Measurements from ENCODE around the gene RSRC1.

Gene RSRC1

DNA sequence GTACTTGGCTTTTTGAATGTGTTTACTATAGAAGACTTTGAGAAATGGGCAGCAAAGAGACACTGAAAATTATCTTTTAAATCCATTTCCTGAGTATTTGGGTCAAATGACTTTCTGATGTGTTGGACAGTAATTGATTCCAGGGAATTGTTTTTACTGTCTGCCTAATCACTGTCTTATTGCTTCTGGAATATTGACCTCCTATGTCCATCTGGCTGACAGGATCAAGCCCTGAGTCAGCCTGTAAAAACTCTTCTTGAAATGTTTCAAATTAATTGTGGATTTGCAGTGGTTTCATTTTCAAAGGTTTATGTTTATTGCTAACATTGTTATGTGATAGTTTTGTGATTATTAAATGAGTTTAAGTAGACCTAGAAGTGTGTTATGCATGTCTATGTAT is 410.5 kb downstream of the RSRC1 start:
- H3K36me3 ChIP-seq (ENCODE audit: control insufficient read depth, low read length): no peaks in the 10 kb centered on the region
- H3K9me2 ChIP-seq (replicated peaks; ENCODE audit: control insufficient read depth, low read length): no peaks in the 10 kb centered on the region
- H4K20me1 ChIP-seq (ENCODE audit: control insufficient read depth, insufficient read depth, low read depth, low read length): no peaks in the 10 kb centered on the region
- no peaks in the 10 kb centered on the region for H3K4me1 ChIP-seq (ENCODE audit: control insufficient read depth, low read length)
- no peaks in the 10 kb centered on the region for H3K27me3 ChIP-seq (ENCODE audit: control insufficient read depth, low read length)
- H3K4me3 ChIP-seq (ENCODE audit: low read length): no peak overlapping the region
- H3K9me3 ChIP-seq (ENCODE audit: control insufficient read depth, insufficient read depth, low read length): no peaks in the 10 kb centered on the region
- H3K27ac ChIP-seq (ENCODE audit: low read depth, low read length): no peak overlapping the region
- H3K4me2 ChIP-seq (ENCODE audit: low read length): no peak overlapping the region
- TF ChIP-seq, protein P1, sequence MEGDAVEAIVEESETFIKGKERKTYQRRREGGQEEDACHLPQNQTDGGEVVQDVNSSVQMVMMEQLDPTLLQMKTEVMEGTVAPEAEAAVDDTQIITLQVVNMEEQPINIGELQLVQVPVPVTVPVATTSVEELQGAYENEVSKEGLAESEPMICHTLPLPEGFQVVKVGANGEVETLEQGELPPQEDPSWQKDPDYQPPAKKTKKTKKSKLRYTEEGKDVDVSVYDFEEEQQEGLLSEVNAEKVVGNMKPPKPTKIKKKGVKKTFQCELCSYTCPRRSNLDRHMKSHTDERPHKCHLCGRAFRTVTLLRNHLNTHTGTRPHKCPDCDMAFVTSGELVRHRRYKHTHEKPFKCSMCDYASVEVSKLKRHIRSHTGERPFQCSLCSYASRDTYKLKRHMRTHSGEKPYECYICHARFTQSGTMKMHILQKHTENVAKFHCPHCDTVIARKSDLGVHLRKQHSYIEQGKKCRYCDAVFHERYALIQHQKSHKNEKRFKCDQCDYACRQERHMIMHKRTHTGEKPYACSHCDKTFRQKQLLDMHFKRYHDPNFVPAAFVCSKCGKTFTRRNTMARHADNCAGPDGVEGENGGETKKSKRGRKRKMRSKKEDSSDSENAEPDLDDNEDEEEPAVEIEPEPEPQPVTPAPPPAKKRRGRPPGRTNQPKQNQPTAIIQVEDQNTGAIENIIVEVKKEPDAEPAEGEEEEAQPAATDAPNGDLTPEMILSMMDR (IDR thresholded peaks at IDR 0.05; ENCODE audit: low read depth, low read length, poor library complexity, severe bottlenecking): no peak
- TF ChIP-seq EZH2phosphoT487 (IDR thresholded peaks at IDR 0.05; ENCODE audit: borderline replicate concordance, low read length): no peak
- no peaks in the 10 kb centered on the region for H3F3A ChIP-seq (ENCODE audit: control insufficient read depth, insufficient read depth)
- H3K79me2 ChIP-seq (ENCODE audit: control insufficient read depth, low read length): no peaks in the 10 kb centered on the region

DNA sequence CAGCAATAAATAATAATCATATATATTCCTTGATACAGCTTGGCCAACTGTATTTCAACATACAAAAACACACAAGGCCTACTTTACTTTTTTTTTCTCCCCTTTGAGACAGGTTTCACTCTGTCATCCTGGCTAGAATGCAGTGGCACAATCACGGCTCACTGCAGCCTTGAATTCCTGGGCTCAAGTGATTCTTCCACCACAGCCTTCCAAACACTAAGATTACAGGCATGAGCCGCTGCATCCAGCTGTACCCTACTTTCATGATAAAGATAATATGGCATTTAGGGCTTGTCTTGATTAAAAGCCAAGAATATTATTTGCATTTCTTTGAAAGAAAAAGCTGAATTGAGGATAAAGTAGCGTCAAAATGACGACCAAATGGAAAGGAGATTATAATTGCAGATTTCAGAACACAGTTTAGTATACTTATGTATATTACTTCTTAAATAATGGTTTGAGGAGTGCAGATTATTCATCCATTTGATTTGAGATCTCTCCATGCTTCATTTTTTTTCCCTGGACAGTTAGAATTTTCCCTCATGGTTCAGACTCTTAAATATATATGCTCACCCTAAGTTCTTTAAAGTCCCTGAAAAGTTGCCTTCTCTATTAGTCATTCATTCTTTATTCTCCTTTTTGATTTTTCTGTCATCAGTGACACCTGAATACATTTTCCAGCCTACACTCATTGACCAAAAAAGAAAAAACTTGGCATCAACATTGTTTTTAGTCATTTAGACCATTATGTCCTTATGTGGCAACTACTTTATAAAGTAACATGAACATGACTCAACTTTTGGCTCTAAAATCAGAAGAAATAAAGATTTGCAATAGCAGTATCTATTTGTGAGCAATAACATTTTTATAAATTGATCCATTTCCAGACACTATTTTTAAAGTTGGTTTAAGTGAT is 412.6 kb downstream of the RSRC1 start:
- H3K27ac ChIP-seq (ENCODE audit: low read depth, low read length): no peak overlapping the region
- H3K9me3 ChIP-seq (ENCODE audit: control insufficient read depth, insufficient read depth, low read length): no peaks in the 10 kb centered on the region
- H4K20me1 ChIP-seq (ENCODE audit: control insufficient read depth, insufficient read depth, low read depth, low read length): no peaks in the 10 kb centered on the region
- TF ChIP-seq, protein P1 (IDR thresholded peaks at IDR 0.05; ENCODE audit: low read depth, low read length, poor library complexity, severe bottlenecking): no peak
- no peak for TF ChIP-seq EZH2phosphoT487 (IDR thresholded peaks at IDR 0.05; ENCODE audit: borderline replicate concordance, low read length)
- no peaks in the 10 kb centered on the region for H3K4me1 ChIP-seq (ENCODE audit: control insufficient read depth, low read length)
- no peaks in the 10 kb centered on the region for H3K79me2 ChIP-seq (ENCODE audit: control insufficient read depth, low read length)
- no peak overlapping the region for H3K4me3 ChIP-seq (ENCODE audit: low read length)
- H3K27me3 ChIP-seq (ENCODE audit: control insufficient read depth, low read length): no peaks in the 10 kb centered on the region
- no peaks in the 10 kb centered on the region for H3F3A ChIP-seq (ENCODE audit: control insufficient read depth, insufficient read depth)
- H3K9me2 ChIP-seq (replicated peaks; ENCODE audit: control insufficient read depth, low read length): no peaks in the 10 kb centered on the region
- no peaks in the 10 kb centered on the region for H3K36me3 ChIP-seq (ENCODE audit: control insufficient read depth, low read length)
- H3K4me2 ChIP-seq (ENCODE audit: low read length): no peak overlapping the region

DNA sequence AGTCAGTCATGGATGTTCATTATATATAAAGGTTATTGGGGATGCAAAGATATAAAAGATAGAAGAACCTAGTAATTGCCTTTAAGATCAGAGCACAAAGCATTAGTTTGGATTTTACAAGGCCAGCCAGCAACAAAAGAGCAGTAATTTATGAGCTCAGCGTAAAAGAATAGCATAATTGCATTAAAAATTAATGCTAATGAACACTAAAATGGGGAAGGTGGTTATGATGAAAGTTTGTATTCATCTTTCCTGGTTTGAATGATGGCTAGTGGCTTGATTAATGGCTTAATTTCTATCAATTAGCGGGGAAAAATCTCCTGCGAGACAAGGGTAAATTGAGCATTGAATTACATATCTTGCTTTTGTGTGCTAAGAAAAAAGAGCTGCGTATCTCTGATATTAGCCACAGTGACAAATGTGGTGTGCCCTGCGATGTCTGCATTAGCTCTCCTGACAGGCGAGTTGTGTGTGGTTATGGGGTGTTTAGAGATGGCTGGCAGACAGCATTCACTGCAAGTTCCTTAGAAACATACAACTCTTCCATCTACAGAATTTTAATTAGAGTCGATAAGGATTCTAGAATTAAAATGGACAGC is 418.3 kb downstream of the RSRC1 start:
- H4K20me1 ChIP-seq (ENCODE audit: control insufficient read depth, insufficient read depth, low read depth, low read length): no peaks in the 10 kb centered on the region
- no peak overlapping the region for H3K27ac ChIP-seq (ENCODE audit: low read depth, low read length)
- peaks cover 9% of the 10 kb centered on the region for H3K4me1 ChIP-seq (ENCODE audit: control insufficient read depth, low read length)
- no peaks in the 10 kb centered on the region for H3K36me3 ChIP-seq (ENCODE audit: control insufficient read depth, low read length)
- H3K79me2 ChIP-seq (ENCODE audit: control insufficient read depth, low read length): no peaks in the 10 kb centered on the region
- no peak overlapping the region for H3K4me2 ChIP-seq (ENCODE audit: low read length)
- H3K9me2 ChIP-seq (replicated peaks; ENCODE audit: control insufficient read depth, low read length): no peaks in the 10 kb centered on the region
- no peak for TF ChIP-seq EZH2phosphoT487 (IDR thresholded peaks at IDR 0.05; ENCODE audit: borderline replicate concordance, low read length)
- TF ChIP-seq, protein P1 (IDR thresholded peaks at IDR 0.05; ENCODE audit: low read depth, low read length, poor library complexity, severe bottlenecking): no peak
- H3K4me3 ChIP-seq (ENCODE audit: low read length): no peak overlapping the region
- H3F3A ChIP-seq (ENCODE audit: control insufficient read depth, insufficient read depth): no peaks in the 10 kb centered on the region
- no peaks in the 10 kb centered on the region for H3K27me3 ChIP-seq (ENCODE audit: control insufficient read depth, low read length)
- H3K9me3 ChIP-seq (ENCODE audit: control insufficient read depth, insufficient read depth, low read length): no peaks in the 10 kb centered on the region

All from DOHH2 (cell line).